Measurements from ENCODE around the gene MGST3. TPM values are rescaled to one million over a fixed set of nuclear protein-coding genes. Genes with fewer than 3 reads are reported as not detected.

MGST3 gene
- polyA plus RNA-seq, 1 donor (not counting 4 experiments of a cell fraction or from before 2014, with no cell fraction given): 319 TPM

DNA sequence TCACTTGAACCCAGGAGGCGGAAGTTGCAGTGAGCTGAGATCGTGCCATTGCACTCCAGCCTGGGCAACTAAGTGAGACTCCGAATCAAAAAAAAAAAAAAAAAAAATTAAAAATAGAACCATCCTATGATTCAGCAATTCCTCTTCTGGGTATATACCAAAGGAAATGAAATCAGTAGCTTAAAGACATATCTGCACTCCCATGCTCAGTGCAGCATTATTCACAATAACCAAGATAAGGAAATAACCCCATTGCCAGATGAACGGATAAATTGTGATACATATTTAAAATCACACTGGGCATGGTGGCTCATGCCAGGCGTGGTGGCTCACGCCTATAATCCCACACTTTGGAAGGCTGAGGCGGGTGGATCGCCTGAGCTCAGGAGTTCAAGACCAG, 43.6 kb downstream of the MGST3 start:
- Histone ChIP-seq H3K9me1 (ENCODE audit: control insufficient read depth, extremely low read depth, insufficient read depth, low read length) (no peaks in the 10 kb centered on the region), H4K20me1 (ENCODE audit: control insufficient read depth, extremely low read depth, insufficient read depth, low read length) (no peaks in the 10 kb centered on the region)

DNA sequence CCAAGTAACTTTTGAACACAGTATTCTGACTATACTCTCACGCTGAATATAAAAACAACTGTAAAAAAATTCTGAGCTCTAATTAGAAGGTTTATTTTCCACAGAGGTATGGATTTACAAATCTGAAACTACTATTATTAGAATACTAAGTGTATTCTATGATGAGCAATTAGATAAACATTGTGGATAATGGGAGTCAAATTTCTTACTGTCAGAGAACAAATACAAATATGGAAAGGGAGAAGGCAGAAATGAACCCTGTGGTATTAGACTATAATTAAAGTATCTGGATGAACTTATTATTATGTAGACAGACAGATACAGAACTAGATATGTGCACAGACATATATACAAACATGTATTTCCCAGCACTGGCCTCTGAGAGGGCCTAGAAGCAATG, 44.8 kb downstream of the MGST3 start:
- no peak overlapping the region for H3K9ac ChIP-seq (ENCODE audit: control insufficient read depth, extremely low read depth, insufficient read depth, low read length)
- H3K4me2 ChIP-seq (ENCODE audit: control insufficient read depth, extremely low read depth, insufficient read depth, low read depth, low read length): no peak overlapping the region
- H3K27ac ChIP-seq (ENCODE audit: control insufficient read depth, insufficient read depth, low read length): no peak overlapping the region
- H2AFZ ChIP-seq (ENCODE audit: control insufficient read depth, low read length): no peak overlapping the region
- no peak overlapping the region for H3K4me3 ChIP-seq (ENCODE audit: control insufficient read depth in 2 of 3, extremely low read depth in 1 of 3, insufficient read depth in 2 of 3, low read depth in 1 of 3, low read length in 3 of 3)
- no peaks in the 10 kb centered on the region for H3K4me1 ChIP-seq (ENCODE audit: control insufficient read depth, extremely low read depth, insufficient read depth, low read length)
- no peaks in the 10 kb centered on the region for H4K20me1 ChIP-seq (ENCODE audit: control insufficient read depth, extremely low read depth, insufficient read depth, low read length)
- no peak for DNase-seq (ENCODE audit: low read depth, low spot score)
- dilution Hi-C loops (cut with MboI; ENCODE audit: extremely low pct_ligation_motif_present, low sequenced_read_pairs): no loop called here
- TF ChIP-seq, protein P1, sequence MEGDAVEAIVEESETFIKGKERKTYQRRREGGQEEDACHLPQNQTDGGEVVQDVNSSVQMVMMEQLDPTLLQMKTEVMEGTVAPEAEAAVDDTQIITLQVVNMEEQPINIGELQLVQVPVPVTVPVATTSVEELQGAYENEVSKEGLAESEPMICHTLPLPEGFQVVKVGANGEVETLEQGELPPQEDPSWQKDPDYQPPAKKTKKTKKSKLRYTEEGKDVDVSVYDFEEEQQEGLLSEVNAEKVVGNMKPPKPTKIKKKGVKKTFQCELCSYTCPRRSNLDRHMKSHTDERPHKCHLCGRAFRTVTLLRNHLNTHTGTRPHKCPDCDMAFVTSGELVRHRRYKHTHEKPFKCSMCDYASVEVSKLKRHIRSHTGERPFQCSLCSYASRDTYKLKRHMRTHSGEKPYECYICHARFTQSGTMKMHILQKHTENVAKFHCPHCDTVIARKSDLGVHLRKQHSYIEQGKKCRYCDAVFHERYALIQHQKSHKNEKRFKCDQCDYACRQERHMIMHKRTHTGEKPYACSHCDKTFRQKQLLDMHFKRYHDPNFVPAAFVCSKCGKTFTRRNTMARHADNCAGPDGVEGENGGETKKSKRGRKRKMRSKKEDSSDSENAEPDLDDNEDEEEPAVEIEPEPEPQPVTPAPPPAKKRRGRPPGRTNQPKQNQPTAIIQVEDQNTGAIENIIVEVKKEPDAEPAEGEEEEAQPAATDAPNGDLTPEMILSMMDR (optimal IDR thresholded peaks at IDR 0.05 in 1 of 3, IDR thresholded peaks at IDR 0.05 in 1 of 3, conservative IDR thresholded peaks at IDR 0.05 in 1 of 3; ENCODE audit: extremely low read depth in 1 of 3, insufficient read depth in 2 of 3, low read length in 3 of 3): no peak
- TF ChIP-seq EZH2 (IDR thresholded peaks at IDR 0.05; ENCODE audit: low read length): no peak
- H3K27me3 ChIP-seq (ENCODE audit: control insufficient read depth, extremely low read depth, insufficient read depth, low read length): no peaks in the 10 kb centered on the region
- peaks cover 11 to 13% of the 10 kb centered on the region in 2 experiments for H3K36me3 ChIP-seq (ENCODE audit: control insufficient read depth in 2 of 2, extremely low read depth in 1 of 2, insufficient read depth in 2 of 2, low read length in 2 of 2)
- H3K9me3 ChIP-seq (ENCODE audit: control insufficient read depth, low read depth, low read length): no peaks in the 10 kb centered on the region
- no peak for FAIRE-seq
- no peaks in the 10 kb centered on the region for H3K79me2 ChIP-seq (ENCODE audit: control insufficient read depth, insufficient read depth, low read length)
- no peaks in the 10 kb centered on the region for H3K9me1 ChIP-seq (ENCODE audit: control insufficient read depth, extremely low read depth, insufficient read depth, low read length)

More for the DNA sequence above, 43.6 kb downstream of the MGST3 start:
- no peak overlapping the region for H3K4me3 ChIP-seq (ENCODE audit: control insufficient read depth in 2 of 3, extremely low read depth in 1 of 3, insufficient read depth in 2 of 3, low read depth in 1 of 3, low read length in 3 of 3)
- H3K27me3 ChIP-seq (ENCODE audit: control insufficient read depth, extremely low read depth, insufficient read depth, low read length): no peaks in the 10 kb centered on the region
- no peaks in the 10 kb centered on the region for H3K79me2 ChIP-seq (ENCODE audit: control insufficient read depth, insufficient read depth, low read length)
- no peaks in the 10 kb centered on the region for H3K9me3 ChIP-seq (ENCODE audit: control insufficient read depth, low read depth, low read length)
- no peak overlapping the region for H2AFZ ChIP-seq (ENCODE audit: control insufficient read depth, low read length)
- peaks cover 6 to 9% of the 10 kb centered on the region in 2 experiments for H3K36me3 ChIP-seq (ENCODE audit: control insufficient read depth in 2 of 2, extremely low read depth in 1 of 2, insufficient read depth in 2 of 2, low read length in 2 of 2)
- H3K27ac ChIP-seq (ENCODE audit: control insufficient read depth, insufficient read depth, low read length): no peak overlapping the region
- FAIRE-seq: no peak
- TF ChIP-seq, protein P1 (optimal IDR thresholded peaks at IDR 0.05 in 1 of 3, IDR thresholded peaks at IDR 0.05 in 1 of 3, conservative IDR thresholded peaks at IDR 0.05 in 1 of 3; ENCODE audit: extremely low read depth in 1 of 3, insufficient read depth in 2 of 3, low read length in 3 of 3): no peak
- TF ChIP-seq EZH2 (IDR thresholded peaks at IDR 0.05; ENCODE audit: low read length): no peak
- no peak for DNase-seq (ENCODE audit: low read depth, low spot score)
- no peaks in the 10 kb centered on the region for H3K4me1 ChIP-seq (ENCODE audit: control insufficient read depth, extremely low read depth, insufficient read depth, low read length)
- no peak overlapping the region for H3K9ac ChIP-seq (ENCODE audit: control insufficient read depth, extremely low read depth, insufficient read depth, low read length)
- dilution Hi-C loops (cut with MboI; ENCODE audit: extremely low pct_ligation_motif_present, low sequenced_read_pairs): no loop called here
- no peak overlapping the region for H3K4me2 ChIP-seq (ENCODE audit: control insufficient read depth, extremely low read depth, insufficient read depth, low read depth, low read length)

Measured in keratinocyte (primary cell).